Kidney epithelial cell (primary cell): ENCODE data around the gene CLCN3. TPM values are rescaled to one million over a fixed set of nuclear protein-coding genes. Genes with fewer than 3 reads are reported as not detected.
A peak's percentile ranks its signal among the peaks of the same experiment; 100 is the strongest.

Source experiments
- DNase-seq: peaks from one replicate; pipeline ENCODE4 v3.0.0-alpha.2; 2010; ENCODE audit warnings: low read depth
- H3K27me3 ChIP-seq: 2 replicates; pipeline ENCODE4 v1.6.0; 2011; ENCODE audit warnings: low read length; ENCODE audit not compliant: control insufficient read depth, insufficient read depth
- H3K36me3 ChIP-seq: 2 replicates; pipeline ENCODE4 v1.5.1; 2011; ENCODE audit warnings: low read length; ENCODE audit not compliant: control insufficient read depth, insufficient read depth
- H3K4me3 ChIP-seq: 2 replicates; pipeline ENCODE4 v1.5.1; 2011; ENCODE audit warnings: low read depth, mild to moderate bottlenecking, control low read depth, low read length
- total RNA-seq: library from RNA; depleted of rRNA; stranded (reverse); fragments of >200 nt; gene quantifications from 2 replicates; pipeline ENCODE4 v1.2.3, GENCODE V29; 2015
- TF ChIP-seq, protein P1 (sequence below): IDR thresholded peaks from 2 replicates; pipeline ENCODE4 v1.5.1; 2011; ENCODE audit warnings: mild to moderate bottlenecking, moderate library complexity, low read length, control low read depth, inconsistent platforms; ENCODE audit not compliant: insufficient read depth, poor library complexity, severe bottlenecking

CLCN3 gene
- total RNA-seq, 1 donor from 2014 or later, result 58.3 TPM

- H3K27me3 ChIP-seq, result no peaks in the 10 kb centered on the region
- H3K36me3 ChIP-seq, result no peaks in the 10 kb centered on the region
- H3K4me3 ChIP-seq, result peak overlapping the region; percentile 44
- no peak for DNase-seq
- TF ChIP-seq, protein P1, sequence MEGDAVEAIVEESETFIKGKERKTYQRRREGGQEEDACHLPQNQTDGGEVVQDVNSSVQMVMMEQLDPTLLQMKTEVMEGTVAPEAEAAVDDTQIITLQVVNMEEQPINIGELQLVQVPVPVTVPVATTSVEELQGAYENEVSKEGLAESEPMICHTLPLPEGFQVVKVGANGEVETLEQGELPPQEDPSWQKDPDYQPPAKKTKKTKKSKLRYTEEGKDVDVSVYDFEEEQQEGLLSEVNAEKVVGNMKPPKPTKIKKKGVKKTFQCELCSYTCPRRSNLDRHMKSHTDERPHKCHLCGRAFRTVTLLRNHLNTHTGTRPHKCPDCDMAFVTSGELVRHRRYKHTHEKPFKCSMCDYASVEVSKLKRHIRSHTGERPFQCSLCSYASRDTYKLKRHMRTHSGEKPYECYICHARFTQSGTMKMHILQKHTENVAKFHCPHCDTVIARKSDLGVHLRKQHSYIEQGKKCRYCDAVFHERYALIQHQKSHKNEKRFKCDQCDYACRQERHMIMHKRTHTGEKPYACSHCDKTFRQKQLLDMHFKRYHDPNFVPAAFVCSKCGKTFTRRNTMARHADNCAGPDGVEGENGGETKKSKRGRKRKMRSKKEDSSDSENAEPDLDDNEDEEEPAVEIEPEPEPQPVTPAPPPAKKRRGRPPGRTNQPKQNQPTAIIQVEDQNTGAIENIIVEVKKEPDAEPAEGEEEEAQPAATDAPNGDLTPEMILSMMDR, result no peak
Observed at GRCh38 chr4:169660929-169661328, 40.6 kb downstream of the CLCN3 start.

- TF ChIP-seq, protein P1, result no peak
- H3K27me3 ChIP-seq, result no peaks in the 10 kb centered on the region
- no peak overlapping the region for H3K4me3 ChIP-seq
- DNase-seq, result no peak
- H3K36me3 ChIP-seq, result no peaks in the 10 kb centered on the region
Observed at GRCh38 chr4:169661761-169662160, 41.4 kb downstream of the CLCN3 start.

- TF ChIP-seq, protein P1, result no peak
- Histone ChIP-seq H3K36me3 (no peaks in the 10 kb centered on the region), H3K4me3 (no peak overlapping the region), H3K27me3 (no peaks in the 10 kb centered on the region)
- no peak for DNase-seq
Observed at GRCh38 chr4:169662206-169662605, 41.8 kb downstream of the CLCN3 start.

- TF ChIP-seq, protein P1, result no peak
- Histone ChIP-seq H3K27me3 (no peaks in the 10 kb centered on the region), H3K4me3 (no peak overlapping the region), H3K36me3 (no peaks in the 10 kb centered on the region)
- no peak for DNase-seq
Observed at GRCh38 chr4:169663402-169663801, 43.0 kb downstream of the CLCN3 start.

- no peak overlapping the region for H3K4me3 ChIP-seq
- no peaks in the 10 kb centered on the region for H3K36me3 ChIP-seq
- no peak for DNase-seq
- no peaks in the 10 kb centered on the region for H3K27me3 ChIP-seq
- TF ChIP-seq, protein P1, result no peak
Observed at GRCh38 chr4:169663831-169664230, 43.5 kb downstream of the CLCN3 start.

DNA sequence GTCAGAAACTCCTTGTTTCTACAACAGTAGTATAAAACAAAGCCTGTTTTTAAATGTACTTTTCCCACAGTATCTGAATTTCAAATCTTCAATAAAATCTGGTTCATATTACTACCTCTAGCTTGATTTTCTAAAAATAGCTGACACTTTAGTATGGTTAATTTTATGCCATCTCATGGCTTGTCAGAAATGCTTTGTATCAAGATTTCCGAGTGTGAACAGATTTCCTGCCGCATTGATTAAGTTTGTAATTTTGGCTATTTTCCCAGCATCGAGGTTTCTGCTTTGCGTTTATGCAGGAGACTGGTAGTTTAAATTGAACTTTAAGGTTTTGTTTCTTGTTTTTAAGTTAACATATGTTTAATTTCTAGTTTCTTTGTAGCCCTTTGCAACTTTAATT lies 44.2 kb downstream of the CLCN3 start:
- TF ChIP-seq, protein P1, result no peak
- no peak for DNase-seq
- no peak overlapping the region for H3K4me3 ChIP-seq
- H3K27me3 ChIP-seq, result no peaks in the 10 kb centered on the region
- H3K36me3 ChIP-seq, result no peaks in the 10 kb centered on the region
